PC-9 (cell line): ENCODE results near the gene ATP2C2. TPM values are rescaled to one million over a fixed set of nuclear protein-coding genes. Genes with fewer than 3 reads are reported as not detected.

Experiments used
- BruUV-seq: library from RNA; stranded (reverse); fragments of 400-500 nt; replicated peaks from 2 replicates; lab custom pipeline; 2021; lab: Mats Ljungman, UMichigan
- CTCF ChIA-PET: fragments of 300-600 bp; sonication (Branson Sonifier 250); formaldehyde crosslinking; loops from one replicate; lab custom pipeline; 2022; ENCODE audit warnings: antibody characterized with exemption; lab: Charles Lee
- POLR2A ChIA-PET: fragments of 300-600 bp; sonication (Branson Sonifier 250); formaldehyde crosslinking; loops from one replicate; lab custom pipeline; 2022; ENCODE audit warnings: antibody characterized with exemption; ENCODE audit not compliant: unreplicated experiment; lab: Charles Lee
- DNase-seq, 2 experiments: peaks; one replicate each; pipeline versions ENCODE4 v3.0.0 to v3.0.0-alpha.2; 2015 to 2022; ENCODE audit warnings: mixed read lengths in 1 of 2
- H2AFZ ChIP-seq: fragments of 200-600 bp; sonication (generic); 2 replicates; pipeline ENCODE4 v1.8.1; 2017; ENCODE audit warnings: antibody characterized with exemption
- H3F3A ChIP-seq: fragments of 200-600 bp; sonication (generic); 2 replicates; pipeline ENCODE4 v1.8.1; 2017; ENCODE audit warnings: antibody characterized with exemption, mild to moderate bottlenecking, low read depth; ENCODE audit not compliant: insufficient read depth
- H3K27ac ChIP-seq: fragments of 200-600 bp; sonication (generic); 2 replicates; pipeline ENCODE4 v1.6.1; 2016; ENCODE audit warnings: mixed run types
- H3K27me3 ChIP-seq: fragments of 200-600 bp; sonication (generic); 2 replicates; pipeline ENCODE4 v1.6.1; 2016; ENCODE audit warnings: low read depth, mixed run types; ENCODE audit not compliant: insufficient read depth
- H3K36me3 ChIP-seq: fragments of 200-600 bp; sonication (generic); 2 replicates; pipeline ENCODE4 v1.6.1; 2016; ENCODE audit warnings: low read depth, mixed run types
- H3K4me1 ChIP-seq: fragments of 200-600 bp; sonication (generic); replicated peaks from 2 replicates; pipeline ENCODE4 v1.6.1; 2016; ENCODE audit warnings: mixed run types; ENCODE audit not compliant: insufficient read depth
- H3K4me2 ChIP-seq: fragments of 200-600 bp; sonication (generic); 2 replicates; pipeline ENCODE4 v1.6.1; 2017; ENCODE audit warnings: mixed run types
- H3K4me3 ChIP-seq: fragments of 200-600 bp; sonication (generic); 2 replicates; pipeline ENCODE4 v1.6.1; 2016; ENCODE audit warnings: mixed run types
- H3K79me2 ChIP-seq: fragments of 200-600 bp; sonication (generic); 2 replicates; pipeline ENCODE4 v1.6.1; 2017; ENCODE audit warnings: low read depth, mixed run types
- H3K9me2 ChIP-seq: fragments of 200-600 bp; sonication (generic); 2 replicates; pipeline ENCODE4 v1.8.1; 2017; ENCODE audit warnings: mild to moderate bottlenecking; ENCODE audit not compliant: insufficient read depth
- H3K9me3 ChIP-seq: fragments of 200-600 bp; sonication (generic); 2 replicates; pipeline ENCODE4 v1.8.1; 2016; ENCODE audit warnings: low read depth; ENCODE audit not compliant: insufficient read depth
- H4K20me1 ChIP-seq: fragments of 200-600 bp; sonication (generic); 2 replicates; pipeline ENCODE4 v1.8.1; 2017; ENCODE audit not compliant: insufficient read depth
- EZH2 ChIP-seq: fragments of 200-600 bp; sonication (generic); IDR thresholded peaks from 2 replicates; pipeline ENCODE4 v1.8.0; 2017; ENCODE audit warnings: antibody characterized with exemption, low read depth
- intact Hi-C: fragments of 100-400 bp; cut with micrococcal nuclease; formaldehyde crosslinking; loops from one replicate; pipeline ENCODE4 v1.10.0; 2022; ENCODE audit not compliant: unreplicated experiment
- total RNA-seq: library from RNA; stranded (reverse); gene quantifications from 2 replicates; pipeline ENCODE4 v1.2.3, GENCODE V29; 2021
- TF ChIP-seq, protein P1 (sequence below): fragments of 200-600 bp; sonication (generic); conservative IDR thresholded peaks from 2 replicates; pipeline ENCODE4 v1.6.1; 2017; ENCODE audit warnings: mixed run types, antibody characterized with exemption, mild to moderate bottlenecking, moderate library complexity

Gene ATP2C2
- total RNA-seq, 1 experiment from 2014 or later: 17.2 TPM

DNA sequence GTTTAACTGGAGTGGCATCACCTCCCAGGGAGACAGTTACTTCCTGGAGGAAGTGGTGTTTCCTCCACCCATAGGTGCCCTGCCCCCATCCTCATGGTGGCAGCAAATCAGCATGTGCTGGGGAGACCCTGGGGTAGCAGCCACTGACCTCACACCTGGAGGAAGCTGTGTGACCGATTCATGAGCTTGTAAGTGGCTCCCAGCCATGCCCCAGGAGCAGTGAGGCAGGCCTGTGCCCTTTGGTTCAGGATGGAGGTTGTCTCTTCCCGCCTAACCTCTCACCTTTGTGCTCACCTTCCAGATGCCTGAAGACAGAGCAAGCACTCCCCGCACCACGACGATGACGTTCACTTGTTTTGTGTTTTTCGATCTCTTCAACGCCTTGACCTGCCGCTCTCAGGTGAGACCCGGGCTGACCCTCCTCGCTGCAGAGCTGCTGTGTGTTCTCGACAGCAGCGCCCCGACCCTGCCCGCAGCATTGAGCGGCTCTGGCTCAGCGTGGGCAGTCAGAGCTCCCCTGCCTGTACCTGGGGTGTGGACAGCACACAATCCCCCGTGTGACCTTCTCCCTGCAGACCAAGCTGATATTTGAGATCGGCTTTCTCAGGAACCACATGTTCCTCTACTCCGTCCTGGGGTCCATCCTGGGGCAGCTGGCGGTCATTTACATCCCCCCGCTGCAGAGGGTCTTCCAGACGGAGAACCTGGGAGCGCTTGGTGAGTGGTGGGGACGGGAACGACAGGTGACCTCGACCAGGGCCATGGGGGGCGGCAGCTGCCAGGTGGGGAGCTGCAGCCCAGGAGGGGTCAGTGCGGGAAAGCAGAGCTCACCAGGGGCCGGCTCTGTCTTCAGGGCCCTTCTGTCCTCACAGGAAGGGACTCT is 93.3 kb downstream of the ATP2C2 start:
- TF ChIP-seq EZH2: no peak
- TF ChIP-seq, protein P1, sequence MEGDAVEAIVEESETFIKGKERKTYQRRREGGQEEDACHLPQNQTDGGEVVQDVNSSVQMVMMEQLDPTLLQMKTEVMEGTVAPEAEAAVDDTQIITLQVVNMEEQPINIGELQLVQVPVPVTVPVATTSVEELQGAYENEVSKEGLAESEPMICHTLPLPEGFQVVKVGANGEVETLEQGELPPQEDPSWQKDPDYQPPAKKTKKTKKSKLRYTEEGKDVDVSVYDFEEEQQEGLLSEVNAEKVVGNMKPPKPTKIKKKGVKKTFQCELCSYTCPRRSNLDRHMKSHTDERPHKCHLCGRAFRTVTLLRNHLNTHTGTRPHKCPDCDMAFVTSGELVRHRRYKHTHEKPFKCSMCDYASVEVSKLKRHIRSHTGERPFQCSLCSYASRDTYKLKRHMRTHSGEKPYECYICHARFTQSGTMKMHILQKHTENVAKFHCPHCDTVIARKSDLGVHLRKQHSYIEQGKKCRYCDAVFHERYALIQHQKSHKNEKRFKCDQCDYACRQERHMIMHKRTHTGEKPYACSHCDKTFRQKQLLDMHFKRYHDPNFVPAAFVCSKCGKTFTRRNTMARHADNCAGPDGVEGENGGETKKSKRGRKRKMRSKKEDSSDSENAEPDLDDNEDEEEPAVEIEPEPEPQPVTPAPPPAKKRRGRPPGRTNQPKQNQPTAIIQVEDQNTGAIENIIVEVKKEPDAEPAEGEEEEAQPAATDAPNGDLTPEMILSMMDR: no peak
- H3K9me2 ChIP-seq: no peaks in the 10 kb centered on the region
- ChIA-PET POLR2A (no interaction called here), CTCF (no interaction called here)
- H3F3A ChIP-seq: peaks cover 1% of the 10 kb centered on the region
- peaks cover 39% of the 10 kb centered on the region; the same call in 1 of the 2 replicates for H3K36me3 ChIP-seq
- no peak overlapping the region for H3K4me2 ChIP-seq
- H3K27ac ChIP-seq: no peak overlapping the region
- H3K4me1 ChIP-seq: no peaks in the 10 kb centered on the region
- 0 out of 2 replicates have a peak, but pooled peaks cover 2% of the 10 kb centered on the region for H3K9me3 ChIP-seq
- H3K79me2 ChIP-seq: no peaks in the 10 kb centered on the region
- BruUV-seq: no TSS peak
- no peak overlapping the region for H3K4me3 ChIP-seq
- DNase-seq: no peak
- intact Hi-C loops: no loop called here
- no peaks in the 10 kb centered on the region for H4K20me1 ChIP-seq
- H2AFZ ChIP-seq: no peak overlapping the region
- H3K27me3 ChIP-seq: no peaks in the 10 kb centered on the region

DNA sequence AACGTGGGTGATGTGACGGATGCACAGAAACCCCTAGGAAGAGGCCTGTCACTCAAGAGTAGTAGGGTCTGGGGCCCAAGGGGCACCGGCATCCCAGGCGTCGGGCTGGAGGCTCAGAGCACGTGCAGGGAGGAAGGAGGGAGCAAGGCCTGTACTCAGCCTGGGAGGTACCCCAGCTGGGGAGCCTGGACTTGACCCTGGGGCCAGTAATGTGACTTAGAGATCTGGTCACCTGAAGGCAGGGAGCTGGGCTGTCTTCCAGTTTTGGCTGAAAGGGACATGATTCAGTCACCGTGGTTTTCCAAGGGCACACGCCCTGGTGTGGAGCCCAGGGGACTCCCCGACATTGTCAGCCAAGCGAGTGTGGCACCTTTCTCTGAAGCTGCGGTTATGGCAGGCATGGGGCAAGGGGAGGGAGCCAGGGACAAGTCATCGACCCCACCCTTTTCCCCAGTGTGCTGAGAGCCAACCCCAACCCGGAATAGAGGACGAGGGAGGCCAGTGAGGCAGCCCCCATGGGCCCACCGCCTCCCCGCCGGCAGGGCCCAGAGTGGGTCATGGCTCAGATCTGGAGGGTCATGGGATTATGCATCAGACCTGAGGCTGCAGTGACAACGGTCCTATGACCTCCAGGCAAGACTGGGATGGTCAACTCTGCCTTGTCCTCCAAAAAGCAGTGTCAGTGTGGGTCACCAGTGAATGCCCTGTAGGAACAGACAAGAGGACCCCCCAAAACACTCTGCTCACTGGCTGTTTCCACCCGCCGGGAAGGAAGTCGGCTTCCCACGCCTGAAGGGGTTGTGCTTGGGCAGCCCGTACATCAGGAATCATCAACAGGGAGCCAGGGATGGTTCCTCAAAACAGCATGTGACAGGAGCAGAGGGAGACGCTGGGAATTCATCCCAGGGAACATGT is 94.2 kb downstream of the ATP2C2 start:
- Histone ChIP-seq H3K36me3 (peaks cover 47% of the 10 kb centered on the region), H3K9me2 (no peaks in the 10 kb centered on the region), H3K4me3 (no peak overlapping the region), H3K4me2 (no peak overlapping the region), H3K9me3 (peaks cover 3% of the 10 kb centered on the region; the same call in 1 of the 2 replicates), H2AFZ (no peak overlapping the region), H3K27ac (no peak overlapping the region), H3K27me3 (no peaks in the 10 kb centered on the region), H3K79me2 (no peaks in the 10 kb centered on the region), H4K20me1 (no peaks in the 10 kb centered on the region), H3K4me1 (no peaks in the 10 kb centered on the region), H3F3A (peaks cover 8% of the 10 kb centered on the region)
- CTCF ChIA-PET: no interaction called here
- no peak for TF ChIP-seq EZH2
- TF ChIP-seq, protein P1: no peak
- intact Hi-C loops: no loop called here
- no TSS peak for BruUV-seq
- POLR2A ChIA-PET: no interaction called here
- DNase-seq: peak; percentile 39 to 57

DNA sequence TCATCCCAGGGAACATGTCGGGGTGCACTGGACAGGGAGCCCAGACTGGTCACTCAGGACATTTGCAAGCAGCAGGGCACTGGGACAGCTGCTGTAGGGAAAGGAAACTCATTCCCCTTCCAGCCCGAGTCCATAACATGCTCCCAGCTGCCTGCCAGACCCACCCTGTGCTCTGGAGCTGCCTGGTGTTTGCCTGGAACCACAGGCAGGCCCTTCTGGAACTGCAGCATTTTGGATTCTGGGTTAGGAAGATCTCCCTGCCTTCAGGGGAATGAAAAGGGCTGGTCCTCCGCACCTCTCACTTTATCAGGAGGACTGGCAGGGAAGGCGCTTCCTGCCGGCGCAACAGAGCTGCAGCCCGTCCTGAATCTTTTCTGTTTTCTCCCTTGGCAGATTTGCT is 94.9 kb downstream of the ATP2C2 start:
- no peaks in the 10 kb centered on the region for H3K9me2 ChIP-seq
- peaks cover 54% of the 10 kb centered on the region for H3K36me3 ChIP-seq
- DNase-seq: no peak
- ChIA-PET POLR2A (no interaction called here), CTCF (no interaction called here)
- H4K20me1 ChIP-seq: no peaks in the 10 kb centered on the region
- no peak for TF ChIP-seq EZH2
- TF ChIP-seq, protein P1: no peak
- no peaks in the 10 kb centered on the region for H3K27me3 ChIP-seq
- intact Hi-C loops: no loop called here
- no peak overlapping the region for H3K4me3 ChIP-seq
- no peak overlapping the region for H3K27ac ChIP-seq
- BruUV-seq: no TSS peak
- peaks cover 8% of the 10 kb centered on the region; the same call in 1 of the 2 replicates for H3K9me3 ChIP-seq
- no peak overlapping the region for H2AFZ ChIP-seq
- no peak overlapping the region for H3K4me2 ChIP-seq
- no peaks in the 10 kb centered on the region for H3K4me1 ChIP-seq
- peaks cover 11% of the 10 kb centered on the region for H3F3A ChIP-seq
- no peaks in the 10 kb centered on the region for H3K79me2 ChIP-seq
